Measurements from ENCODE around the gene FLNA.

GRCh38 chrX:154304846-154305245 is 69.6 kb downstream of the FLNA start:
- TF ChIP-seq CTCF (IDR thresholded peaks at IDR 0.05; ENCODE audit: low read depth, low read length) = no peak
- no peak for TF ChIP-seq POLR2A (IDR thresholded peaks at IDR 0.05; ENCODE audit: extremely low read depth, insufficient read length)
- no peak for TF ChIP-seq MAX (IDR thresholded peaks at IDR 0.05; ENCODE audit: low read depth, low read length)
